HEK293 (cell line): ENCODE results near the gene TBCC.
A peak's percentile ranks its signal among the peaks of the same experiment; 100 is the strongest.

Source experiments
- CTCF ChIA-PET: fragments of 350-600 bp; formaldehyde crosslinking; extraction: SDS; loops from one replicate; lab custom pipeline; 2021; ENCODE audit warnings: antibody characterized with exemption; lab: Yijun Ruan, JAX
- POLR2A ChIA-PET: fragments of 300-600 bp; formaldehyde crosslinking; extraction: SDS; loops from one replicate; lab custom pipeline; 2020; ENCODE audit warnings: antibody characterized with exemption, inconsistent platforms; lab: Yijun Ruan, JAX
- H3K27ac ChIP-seq: fragments of 200-500 bp; sonication (Bioruptor generic); 2 replicates; pipeline ENCODE4 v1.5.1; 2014; ENCODE audit warnings: low read depth, low read length, control low read depth, inconsistent platforms; ENCODE audit errors: extremely low read depth
- H3K36me3 ChIP-seq, 2 experiments: fragments of 200-500 bp in 1 of 2; sonication (Bioruptor generic) in 1 of 2; 1 replicate in 1 of 2; 2 replicates in 1 of 2; pipeline ENCODE4 v1.5.1; 2014 to 2017; ENCODE audit warnings: inconsistent platforms in 2 of 2, low read length in 2 of 2; ENCODE audit not compliant: control insufficient read depth in 2 of 2, insufficient read depth in 1 of 2
- H3K4me1 ChIP-seq: fragments of 200-500 bp; sonication (Bioruptor generic); 2 replicates; pipeline ENCODE4 v1.5.1; 2014; ENCODE audit warnings: mild to moderate bottlenecking, low read length, inconsistent platforms; ENCODE audit not compliant: control insufficient read depth, insufficient read depth
- H3K4me3 ChIP-seq: 2 replicates; pipeline ENCODE4 v1.5.1; 2011; ENCODE audit warnings: low read depth, mild to moderate bottlenecking, control low read depth, low read length, moderate library complexity
- H3K9me3 ChIP-seq: fragments of 200-500 bp; sonication (Bioruptor generic); 2 replicates; pipeline ENCODE4 v1.5.1; 2014; ENCODE audit warnings: low read depth, low read length, inconsistent platforms; ENCODE audit not compliant: control insufficient read depth, insufficient read depth
- EGR2 ChIP-seq: fragments of 450-650 bp; formaldehyde crosslinking; IDR thresholded peaks from 2 replicates; pipeline ENCODE4 v1.5.1; 2016; ENCODE audit warnings: low read depth, missing biosample characterization, missing genetic modification characterization
- ELK4 ChIP-seq: IDR thresholded peaks from 2 replicates; pipeline ENCODE4 v1.6.1; 2011; ENCODE audit warnings: mild to moderate bottlenecking, low read depth, low read length, borderline replicate concordance
- GLI2 ChIP-seq: fragments of 450-650 bp; formaldehyde crosslinking; IDR thresholded peaks from 2 replicates; pipeline ENCODE4; 2017; ENCODE audit warnings: missing biosample characterization, missing genetic modification characterization, low read depth, borderline replicate concordance
- KLF16 ChIP-seq: fragments of 450-650 bp; formaldehyde crosslinking; IDR thresholded peaks from 2 replicates; pipeline ENCODE4 v1.5.1; 2017; ENCODE audit warnings: missing biosample characterization, missing genetic modification characterization
- MYNN ChIP-seq: fragments of 450-650 bp; formaldehyde crosslinking; IDR thresholded peaks from 2 replicates; pipeline ENCODE4 v1.5.1; 2016; ENCODE audit warnings: missing biosample characterization, missing genetic modification characterization, borderline replicate concordance
- PRDM2 ChIP-seq: fragments of 450-650 bp; formaldehyde crosslinking; IDR thresholded peaks from 2 replicates; pipeline ENCODE4 v1.5.1; 2016; ENCODE audit warnings: missing biosample characterization, missing genetic modification characterization, borderline replicate concordance
- SCRT1 ChIP-seq: fragments of 450-650 bp; formaldehyde crosslinking; IDR thresholded peaks from 2 replicates; pipeline ENCODE4 v1.5.1; 2016; ENCODE audit warnings: missing biosample characterization, missing genetic modification characterization, borderline replicate concordance
- SCRT2 ChIP-seq: fragments of 450-650 bp; formaldehyde crosslinking; IDR thresholded peaks from 2 replicates; pipeline ENCODE4 v1.5.1; 2016; ENCODE audit warnings: missing biosample characterization, missing genetic modification characterization
- SP2 ChIP-seq: fragments of 450-650 bp; formaldehyde crosslinking; IDR thresholded peaks from 2 replicates; pipeline ENCODE4 v1.5.1; 2016; ENCODE audit warnings: missing biosample characterization, missing genetic modification characterization
- TSHZ1 ChIP-seq: fragments of 450-650 bp; formaldehyde crosslinking; IDR thresholded peaks from 2 replicates; pipeline ENCODE4 v1.5.1; 2016; ENCODE audit warnings: missing biosample characterization, missing genetic modification characterization, borderline replicate concordance
- WT1 ChIP-seq: fragments of 450-650 bp; formaldehyde crosslinking; IDR thresholded peaks from 2 replicates; pipeline ENCODE4 v1.5.1; 2016; ENCODE audit warnings: missing biosample characterization, missing genetic modification characterization
- YY2 ChIP-seq: fragments of 450-650 bp; formaldehyde crosslinking; IDR thresholded peaks from 2 replicates; pipeline ENCODE4 v1.5.1; 2016; ENCODE audit warnings: missing biosample characterization, missing genetic modification characterization
- ZFHX2 ChIP-seq: fragments of 450-650 bp; formaldehyde crosslinking; conservative IDR thresholded peaks from 2 replicates; pipeline ENCODE4 v1.5.1; 2016; ENCODE audit warnings: missing biosample characterization, missing genetic modification characterization
- ZNF133 ChIP-seq: fragments of 450-650 bp; formaldehyde crosslinking; IDR thresholded peaks from 2 replicates; pipeline ENCODE4 v1.5.1; 2016; ENCODE audit warnings: missing biosample characterization, missing genetic modification characterization
- ZNF155 ChIP-seq: fragments of 450-650 bp; formaldehyde crosslinking; IDR thresholded peaks from 2 replicates; pipeline ENCODE4 v1.5.1; 2016; ENCODE audit warnings: missing biosample characterization, missing genetic modification characterization
- ZNF214 ChIP-seq: fragments of 450-650 bp; formaldehyde crosslinking; IDR thresholded peaks from 2 replicates; pipeline ENCODE4 v1.5.1; 2017; ENCODE audit warnings: missing biosample characterization, mild to moderate bottlenecking, missing genetic modification characterization, borderline replicate concordance
- ZNF23 ChIP-seq: fragments of 450-650 bp; formaldehyde crosslinking; IDR thresholded peaks from 2 replicates; pipeline ENCODE4 v1.5.1; 2016; ENCODE audit warnings: missing biosample characterization, missing genetic modification characterization, borderline replicate concordance
- ZNF26 ChIP-seq: fragments of 450-650 bp; formaldehyde crosslinking; IDR thresholded peaks from 2 replicates; pipeline ENCODE4 v1.5.1; 2016; ENCODE audit warnings: missing biosample characterization, missing genetic modification characterization
- ZNF48 ChIP-seq: fragments of 450-650 bp; formaldehyde crosslinking; IDR thresholded peaks from 2 replicates; pipeline ENCODE4 v1.5.1; 2016; ENCODE audit warnings: missing biosample characterization, missing genetic modification characterization
- ZNF501 ChIP-seq: fragments of 450-650 bp; formaldehyde crosslinking; IDR thresholded peaks from 2 replicates; pipeline ENCODE4 v1.5.1; 2016; ENCODE audit warnings: missing biosample characterization, missing genetic modification characterization
- ZNF548 ChIP-seq: fragments of 450-650 bp; formaldehyde crosslinking; IDR thresholded peaks from 2 replicates; pipeline ENCODE4 v1.5.1; 2016; ENCODE audit warnings: missing biosample characterization, missing genetic modification characterization
- ZNF626 ChIP-seq: fragments of 450-650 bp; sonication (Bioruptor Pico); formaldehyde crosslinking; IDR thresholded peaks from 2 replicates; pipeline ENCODE4 v1.5.1; 2018; ENCODE audit warnings: missing biosample characterization, missing genetic modification characterization, inconsistent platforms
- ZNF664 ChIP-seq: fragments of 450-650 bp; formaldehyde crosslinking; IDR thresholded peaks from 2 replicates; pipeline ENCODE4 v1.5.1; 2016; ENCODE audit warnings: missing biosample characterization, missing genetic modification characterization
- ZNF670 ChIP-seq: fragments of 450-650 bp; formaldehyde crosslinking; IDR thresholded peaks from 2 replicates; pipeline ENCODE4 v1.5.1; 2016; ENCODE audit warnings: missing biosample characterization, missing genetic modification characterization, low read depth
- ZNF747 ChIP-seq: fragments of 450-650 bp; formaldehyde crosslinking; IDR thresholded peaks from 2 replicates; pipeline ENCODE4 v1.5.1; 2016; ENCODE audit warnings: missing biosample characterization, missing genetic modification characterization
- ZNF777 ChIP-seq: fragments of 450-650 bp; formaldehyde crosslinking; IDR thresholded peaks from 2 replicates; pipeline ENCODE4 v1.5.1; 2017; ENCODE audit warnings: missing biosample characterization, missing genetic modification characterization, borderline replicate concordance
- ZNF785 ChIP-seq: fragments of 450-650 bp; formaldehyde crosslinking; IDR thresholded peaks from 2 replicates; pipeline ENCODE4 v1.5.1; 2016; ENCODE audit warnings: missing biosample characterization, missing genetic modification characterization

The TBCC gene

GRCh38 chr6:42787063-42787472, 41.2 kb upstream of the TBCC start:
- TF ChIP-seq ZNF664 (tag by site-specific recombination) (peak; percentile 89), SP2 (tag by site-specific recombination) (0 out of 2 replicates have a peak, but pooled peaks have one; percentile 4), KLF16 (tag by site-specific recombination) (no peak), ZNF26 (no peak), SCRT1 (tag by site-specific recombination) (peak; percentile 58; the same call in 1 of the 2 replicates), ZFHX2 (tag by site-specific recombination) (peak; percentile 82), MYNN (tag by site-specific recombination) (no peak), EGR2 (peak; percentile 89), GLI2 (tag by site-specific recombination) (no peak), ZNF48 (tag by site-specific recombination) (no peak), ZNF670 (no peak), ZNF23 (tag by site-specific recombination) (no peak), TSHZ1 (tag by site-specific recombination) (no peak), PRDM2 (tag by site-specific recombination) (no peak), ZNF785 (tag by site-specific recombination) (no peak), ZNF548 (tag by site-specific recombination) (peak; percentile 68; the same call in 1 of the 2 replicates), ZNF214 (no peak), YY2 (tag by site-specific recombination) (no peak), ELK4 (no peak), WT1 (tag by site-specific recombination) (peak; percentile 50; the same call in 1 of the 2 replicates), ZNF501 (tag by site-specific recombination) (no peak), ZNF747 (no peak), ZNF626 (tag by site-specific recombination) (no peak), ZNF133 (tag by site-specific recombination) (no peak), SCRT2 (tag by site-specific recombination) (peak; percentile 94), ZNF155 (no peak), ZNF777 (tag by site-specific recombination) (no peak)
- no peaks in the 10 kb centered on the region for H3K36me3 ChIP-seq
- peaks cover 18% of the 10 kb centered on the region for H3K4me1 ChIP-seq
- H3K9me3 ChIP-seq: no peaks in the 10 kb centered on the region
- H3K27ac ChIP-seq: no peak overlapping the region; the same call in 1 of the 2 replicates
- no peak overlapping the region for H3K4me3 ChIP-seq
- ChIA-PET CTCF (interaction anchor here (0.6 to 1.2 kb wide), 4 partner anchors 25 to 125 kb away, joined by 3 to 5 read pairs (median 3); no protein-coding TSS in a partner anchor), POLR2A (interaction anchor here (0.6 to 16.3 kb wide), 8 partner anchors 7 to 346 kb away, joined by 3 to 316 read pairs (median 3); partner anchors contain the start of gene TBCC)
